HL-60 (cell line): Measurements from ENCODE around the gene FCN2.

ENCODE experiments used
- DNase-seq, 2 experiments: peaks; one replicate each; pipeline ENCODE4 v3.0.0-alpha.2; 2010 to 2020; ENCODE audit warnings: low read depth in 1 of 2, low spot score in 1 of 2
- H3K27ac ChIP-seq: fragments of 250-450 bp; sonication (Bioruptor Pico); replicated peaks from 2 replicates; pipeline ENCODE4 v1.5.1; 2020; ENCODE audit warnings: mild to moderate bottlenecking, moderate library complexity
- H3K27me3 ChIP-seq: fragments of 250-450 bp; sonication (Bioruptor Pico); 2 replicates; pipeline ENCODE4 v1.5.1; 2021; ENCODE audit warnings: mild to moderate bottlenecking, moderate library complexity; ENCODE audit not compliant: insufficient read depth, poor library complexity, severe bottlenecking
- H3K4me3 ChIP-seq: replicated peaks from 2 replicates; pipeline ENCODE4 v1.5.1; 2011; ENCODE audit warnings: mild to moderate bottlenecking, control low read depth, low read length; ENCODE audit not compliant: insufficient read depth
- GABPA ChIP-seq: IDR thresholded peaks from 2 replicates; pipeline ENCODE4 v1.6.1; 2012; ENCODE audit warnings: low read depth
- POLR2AphosphoS5 ChIP-seq: IDR thresholded peaks from 2 replicates; pipeline ENCODE4 v1.6.1; 2012; ENCODE audit warnings: low read depth
- SPI1 ChIP-seq: IDR thresholded peaks from 2 replicates; pipeline ENCODE4 v1.6.1; 2012; ENCODE audit warnings: low read depth, mild to moderate bottlenecking, borderline replicate concordance
- TF ChIP-seq, protein P1 (sequence below): IDR thresholded peaks from 2 replicates; pipeline ENCODE4 v1.6.1; 2012; ENCODE audit warnings: low read depth; ENCODE audit not compliant: insufficient replicate concordance
- TF ChIP-seq, protein P2 (sequence below): IDR thresholded peaks from one replicate; pipeline ENCODE4 v1.5.1; 2011; ENCODE audit warnings: low read length, control low read depth, inconsistent platforms; ENCODE audit not compliant: insufficient read depth

FCN2 gene

DNA sequence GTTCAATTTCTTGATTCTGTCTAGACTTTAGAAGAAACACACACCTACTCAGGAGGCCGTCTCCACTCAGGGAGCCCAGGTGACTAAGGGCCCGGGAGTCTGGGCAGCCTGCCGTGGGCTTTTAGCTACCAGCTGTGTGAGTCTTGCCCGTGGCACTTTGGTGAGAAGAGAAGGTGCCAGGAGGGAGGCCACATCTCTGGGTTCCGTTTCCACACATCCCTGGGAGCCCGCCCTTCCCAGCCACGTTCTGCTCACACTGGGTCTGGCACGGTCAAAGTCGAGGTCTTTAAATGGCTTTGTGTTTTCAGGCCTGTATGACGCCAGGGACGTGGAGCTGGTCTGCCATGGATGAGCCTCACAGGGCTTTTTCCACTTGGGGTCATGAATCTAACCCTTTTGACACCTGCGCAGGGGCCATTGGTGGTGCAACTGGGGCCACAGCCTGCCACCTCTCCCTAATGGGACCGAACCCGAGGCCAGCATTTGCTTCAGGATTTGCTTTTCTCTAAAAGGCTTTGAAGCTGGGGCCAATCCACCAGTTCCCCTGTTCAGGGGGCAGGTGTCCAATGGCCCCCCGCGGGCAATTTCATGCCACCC lies 17.2 kb upstream of the FCN2 start:
- Histone ChIP-seq H3K27ac (no peak overlapping the region), H3K4me3 (no peak overlapping the region), H3K27me3 (no peaks in the 10 kb centered on the region)
- DNase-seq = no peak
- TF ChIP-seq SPI1 = no peak
- TF ChIP-seq, protein P1, sequence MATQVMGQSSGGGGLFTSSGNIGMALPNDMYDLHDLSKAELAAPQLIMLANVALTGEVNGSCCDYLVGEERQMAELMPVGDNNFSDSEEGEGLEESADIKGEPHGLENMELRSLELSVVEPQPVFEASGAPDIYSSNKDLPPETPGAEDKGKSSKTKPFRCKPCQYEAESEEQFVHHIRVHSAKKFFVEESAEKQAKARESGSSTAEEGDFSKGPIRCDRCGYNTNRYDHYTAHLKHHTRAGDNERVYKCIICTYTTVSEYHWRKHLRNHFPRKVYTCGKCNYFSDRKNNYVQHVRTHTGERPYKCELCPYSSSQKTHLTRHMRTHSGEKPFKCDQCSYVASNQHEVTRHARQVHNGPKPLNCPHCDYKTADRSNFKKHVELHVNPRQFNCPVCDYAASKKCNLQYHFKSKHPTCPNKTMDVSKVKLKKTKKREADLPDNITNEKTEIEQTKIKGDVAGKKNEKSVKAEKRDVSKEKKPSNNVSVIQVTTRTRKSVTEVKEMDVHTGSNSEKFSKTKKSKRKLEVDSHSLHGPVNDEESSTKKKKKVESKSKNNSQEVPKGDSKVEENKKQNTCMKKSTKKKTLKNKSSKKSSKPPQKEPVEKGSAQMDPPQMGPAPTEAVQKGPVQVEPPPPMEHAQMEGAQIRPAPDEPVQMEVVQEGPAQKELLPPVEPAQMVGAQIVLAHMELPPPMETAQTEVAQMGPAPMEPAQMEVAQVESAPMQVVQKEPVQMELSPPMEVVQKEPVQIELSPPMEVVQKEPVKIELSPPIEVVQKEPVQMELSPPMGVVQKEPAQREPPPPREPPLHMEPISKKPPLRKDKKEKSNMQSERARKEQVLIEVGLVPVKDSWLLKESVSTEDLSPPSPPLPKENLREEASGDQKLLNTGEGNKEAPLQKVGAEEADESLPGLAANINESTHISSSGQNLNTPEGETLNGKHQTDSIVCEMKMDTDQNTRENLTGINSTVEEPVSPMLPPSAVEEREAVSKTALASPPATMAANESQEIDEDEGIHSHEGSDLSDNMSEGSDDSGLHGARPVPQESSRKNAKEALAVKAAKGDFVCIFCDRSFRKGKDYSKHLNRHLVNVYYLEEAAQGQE = no peak
- TF ChIP-seq, protein P2, sequence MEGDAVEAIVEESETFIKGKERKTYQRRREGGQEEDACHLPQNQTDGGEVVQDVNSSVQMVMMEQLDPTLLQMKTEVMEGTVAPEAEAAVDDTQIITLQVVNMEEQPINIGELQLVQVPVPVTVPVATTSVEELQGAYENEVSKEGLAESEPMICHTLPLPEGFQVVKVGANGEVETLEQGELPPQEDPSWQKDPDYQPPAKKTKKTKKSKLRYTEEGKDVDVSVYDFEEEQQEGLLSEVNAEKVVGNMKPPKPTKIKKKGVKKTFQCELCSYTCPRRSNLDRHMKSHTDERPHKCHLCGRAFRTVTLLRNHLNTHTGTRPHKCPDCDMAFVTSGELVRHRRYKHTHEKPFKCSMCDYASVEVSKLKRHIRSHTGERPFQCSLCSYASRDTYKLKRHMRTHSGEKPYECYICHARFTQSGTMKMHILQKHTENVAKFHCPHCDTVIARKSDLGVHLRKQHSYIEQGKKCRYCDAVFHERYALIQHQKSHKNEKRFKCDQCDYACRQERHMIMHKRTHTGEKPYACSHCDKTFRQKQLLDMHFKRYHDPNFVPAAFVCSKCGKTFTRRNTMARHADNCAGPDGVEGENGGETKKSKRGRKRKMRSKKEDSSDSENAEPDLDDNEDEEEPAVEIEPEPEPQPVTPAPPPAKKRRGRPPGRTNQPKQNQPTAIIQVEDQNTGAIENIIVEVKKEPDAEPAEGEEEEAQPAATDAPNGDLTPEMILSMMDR = no peak
- TF ChIP-seq POLR2AphosphoS5 = no peak
- TF ChIP-seq GABPA = no peak

DNA sequence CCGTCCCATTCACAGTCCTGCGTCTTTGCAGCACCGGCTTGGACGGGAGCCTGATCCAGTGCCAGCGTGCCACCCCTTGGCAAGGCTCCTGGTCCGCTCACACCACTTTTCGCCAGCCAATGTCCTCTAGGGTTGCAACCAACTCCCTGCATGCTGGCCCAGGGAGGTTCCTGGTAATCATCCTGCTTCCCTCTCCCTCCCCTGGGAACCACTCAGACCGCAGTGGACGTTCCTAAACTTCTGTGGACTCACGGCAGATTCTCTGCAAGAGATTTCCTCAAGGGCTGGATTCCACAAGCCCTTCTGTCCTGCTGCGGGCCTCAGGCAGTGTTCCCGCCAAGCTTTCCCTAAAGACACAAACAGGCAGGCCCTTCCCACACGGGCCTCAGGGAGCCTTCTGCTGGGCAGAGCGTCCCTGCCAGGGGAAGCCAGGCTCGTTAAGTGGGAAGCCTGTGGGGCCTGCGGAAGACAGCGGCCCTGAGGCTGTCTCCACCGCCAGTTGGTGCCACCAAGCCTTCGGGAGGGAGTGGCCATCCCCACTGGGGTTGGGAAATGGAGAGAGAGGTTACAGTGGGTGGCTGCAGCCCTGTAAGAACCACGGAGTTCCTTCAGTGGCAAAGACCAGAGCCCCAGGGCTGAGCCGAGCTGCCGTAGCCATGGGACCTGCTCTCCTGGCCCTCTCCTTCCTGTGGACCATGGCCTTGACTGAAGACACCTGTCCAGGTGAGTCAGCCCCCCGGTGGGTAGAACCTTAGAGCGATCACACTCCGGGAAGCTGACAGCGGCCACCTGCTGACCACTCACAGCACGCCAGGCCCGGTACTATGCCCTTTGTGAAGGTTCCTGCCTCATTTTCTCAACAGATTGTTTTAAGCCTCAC lies 16.4 kb upstream of the FCN2 start:
- Histone ChIP-seq H3K27ac (no peak overlapping the region), H3K4me3 (no peak overlapping the region), H3K27me3 (no peaks in the 10 kb centered on the region)
- no peak for DNase-seq
- TF ChIP-seq SPI1 (no peak), POLR2AphosphoS5 (no peak), GABPA (no peak)
- TF ChIP-seq, protein P2 = no peak
- TF ChIP-seq, protein P1 = no peak

DNA sequence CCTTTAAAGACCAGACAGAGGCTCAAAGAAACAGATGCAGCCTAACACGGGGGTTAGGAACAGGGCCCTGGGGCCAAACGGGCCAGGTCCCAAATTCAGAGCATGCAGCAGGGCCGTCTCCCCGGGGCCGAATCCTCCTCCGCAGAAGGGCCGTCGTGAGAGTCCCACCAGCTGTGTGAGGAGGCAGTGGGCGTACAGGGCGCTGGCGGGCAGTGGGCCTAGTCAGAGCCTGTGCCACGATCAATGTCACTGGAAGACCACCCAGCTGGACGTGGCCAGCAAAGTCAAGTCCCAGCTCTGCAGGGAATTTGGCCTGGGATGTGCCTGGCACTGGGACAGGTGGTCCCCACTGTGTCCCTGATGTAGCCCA lies 15.8 kb upstream of the FCN2 start:
- Histone ChIP-seq H3K27ac (no peak overlapping the region), H3K27me3 (no peaks in the 10 kb centered on the region), H3K4me3 (no peak overlapping the region)
- TF ChIP-seq SPI1 (no peak), POLR2AphosphoS5 (no peak), GABPA (no peak)
- TF ChIP-seq, protein P2 = no peak
- TF ChIP-seq, protein P1 = no peak
- DNase-seq = no peak
